ENCODE data around the gene MTOR. TPM values are rescaled to one million over a fixed set of nuclear protein-coding genes. Genes with fewer than 3 reads are reported as not detected.

The MTOR gene
- total RNA-seq, 1 experiment from 2014 or later = 48.0 TPM

DNA sequence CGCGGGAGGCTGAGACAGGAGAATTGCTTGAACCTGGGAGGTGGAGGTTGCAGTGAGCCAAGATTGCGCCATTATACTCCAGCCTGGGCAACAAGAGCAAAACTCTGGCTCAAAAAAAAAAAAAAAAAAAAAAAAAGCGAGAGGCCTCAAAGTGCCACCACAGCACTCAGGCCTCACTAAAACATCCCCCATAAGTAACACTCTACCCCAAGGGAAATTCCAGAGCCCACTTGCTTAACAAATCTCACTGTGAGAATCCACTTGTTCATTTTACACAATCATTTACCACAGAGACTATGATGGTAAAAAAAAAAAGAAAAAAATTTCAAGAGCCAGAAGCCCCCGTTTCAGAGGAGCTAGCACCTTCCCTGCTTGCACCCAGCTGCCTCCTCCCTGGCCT is 136.4 kb downstream of the MTOR start:
- ChIA-PET POLR2A (ENCODE audit: unreplicated experiment) (interaction anchor here (0.6 kb wide), 1 partner anchor 147 kb away, joined by 4 read pairs; no protein-coding TSS in a partner anchor), CTCF (interaction anchor here (0.6 kb wide), 1 partner anchor 524 kb away, joined by 3 read pairs; no protein-coding TSS in a partner anchor)
- Histone ChIP-seq H3K79me2 (ENCODE audit: low read length) (no peaks in the 10 kb centered on the region), H3K9me2 (replicated peaks; ENCODE audit: low read length) (no peaks in the 10 kb centered on the region), H3K9ac (ENCODE audit: low read length) (no peak overlapping the region), H3K4me3 (ENCODE audit: low read length) (no peak overlapping the region), H3K36me3 (ENCODE audit: low read depth, low read length) (peaks cover 50% of the 10 kb centered on the region), H3K27me3 (ENCODE audit: low read length) (no peaks in the 10 kb centered on the region), H4K20me1 (ENCODE audit: low read length) (no peaks in the 10 kb centered on the region), H2AFZ (ENCODE audit: low read length) (no peak overlapping the region), H3F3A (ENCODE audit: low read length, unreplicated experiment) (no peaks in the 10 kb centered on the region), H3K27ac (ENCODE audit: low read length) (no peak overlapping the region), H3K9me3 (ENCODE audit: low read length) (no peaks in the 10 kb centered on the region), H3K4me2 (ENCODE audit: low read length) (no peak overlapping the region), H3K4me1 (ENCODE audit: insufficient read depth, low read length) (no peaks in the 10 kb centered on the region)
- ATAC-seq (no peak), DNase-seq (no peak)
- TF ChIP-seq EZH2phosphoT487 (IDR thresholded peaks at IDR 0.05; ENCODE audit: borderline replicate concordance, low read length) (no peak), EZH2 (IDR thresholded peaks at IDR 0.05; ENCODE audit: low read length, unreplicated experiment) (no peak)
- TF ChIP-seq, protein P1, sequence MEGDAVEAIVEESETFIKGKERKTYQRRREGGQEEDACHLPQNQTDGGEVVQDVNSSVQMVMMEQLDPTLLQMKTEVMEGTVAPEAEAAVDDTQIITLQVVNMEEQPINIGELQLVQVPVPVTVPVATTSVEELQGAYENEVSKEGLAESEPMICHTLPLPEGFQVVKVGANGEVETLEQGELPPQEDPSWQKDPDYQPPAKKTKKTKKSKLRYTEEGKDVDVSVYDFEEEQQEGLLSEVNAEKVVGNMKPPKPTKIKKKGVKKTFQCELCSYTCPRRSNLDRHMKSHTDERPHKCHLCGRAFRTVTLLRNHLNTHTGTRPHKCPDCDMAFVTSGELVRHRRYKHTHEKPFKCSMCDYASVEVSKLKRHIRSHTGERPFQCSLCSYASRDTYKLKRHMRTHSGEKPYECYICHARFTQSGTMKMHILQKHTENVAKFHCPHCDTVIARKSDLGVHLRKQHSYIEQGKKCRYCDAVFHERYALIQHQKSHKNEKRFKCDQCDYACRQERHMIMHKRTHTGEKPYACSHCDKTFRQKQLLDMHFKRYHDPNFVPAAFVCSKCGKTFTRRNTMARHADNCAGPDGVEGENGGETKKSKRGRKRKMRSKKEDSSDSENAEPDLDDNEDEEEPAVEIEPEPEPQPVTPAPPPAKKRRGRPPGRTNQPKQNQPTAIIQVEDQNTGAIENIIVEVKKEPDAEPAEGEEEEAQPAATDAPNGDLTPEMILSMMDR (conservative IDR thresholded peaks at IDR 0.05; ENCODE audit: low read depth, low read length) = no peak
- no TSS peak for BruUV-seq (replicated peaks)
- intact Hi-C loops (cut with micrococcal nuclease) = no loop called here

DNA sequence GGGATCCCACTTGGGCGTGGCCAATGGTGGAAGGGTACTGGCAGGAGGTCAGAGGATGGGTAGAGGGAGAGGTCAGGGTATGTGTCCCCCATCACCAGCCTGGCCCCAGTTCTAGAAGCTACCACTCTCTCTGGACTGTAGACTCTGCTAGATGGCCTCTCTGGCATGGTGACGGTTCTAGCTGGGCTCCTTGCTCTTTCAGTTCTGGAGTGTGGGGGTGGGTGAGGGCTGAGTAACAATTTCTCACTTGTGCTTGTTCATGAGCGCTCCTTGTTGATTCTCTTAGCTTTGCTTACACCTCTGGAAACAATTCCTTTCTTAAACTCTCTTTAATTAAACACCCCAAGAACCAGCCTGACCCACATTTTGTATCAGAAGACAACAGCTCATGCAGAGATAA is 137.4 kb downstream of the MTOR start:
- ChIA-PET POLR2A (ENCODE audit: unreplicated experiment) (no interaction called here), CTCF (no interaction called here)
- BruUV-seq (replicated peaks) = no TSS peak
- no peak overlapping the region for H3K27ac ChIP-seq (ENCODE audit: low read length)
- peaks cover 40% of the 10 kb centered on the region for H3K36me3 ChIP-seq (ENCODE audit: low read depth, low read length)
- no peaks in the 10 kb centered on the region for H4K20me1 ChIP-seq (ENCODE audit: low read length)
- intact Hi-C loops (cut with micrococcal nuclease) = no loop called here
- TF ChIP-seq EZH2phosphoT487 (IDR thresholded peaks at IDR 0.05; ENCODE audit: borderline replicate concordance, low read length) (no peak), EZH2 (IDR thresholded peaks at IDR 0.05; ENCODE audit: low read length, unreplicated experiment) (no peak)
- TF ChIP-seq, protein P1 (conservative IDR thresholded peaks at IDR 0.05; ENCODE audit: low read depth, low read length) = no peak
- H3K9me3 ChIP-seq (ENCODE audit: low read length) = no peaks in the 10 kb centered on the region
- no peaks in the 10 kb centered on the region for H3K27me3 ChIP-seq (ENCODE audit: low read length)
- H3K9me2 ChIP-seq (replicated peaks; ENCODE audit: low read length) = no peaks in the 10 kb centered on the region
- no peaks in the 10 kb centered on the region for H3K4me1 ChIP-seq (ENCODE audit: insufficient read depth, low read length)
- H3K4me2 ChIP-seq (ENCODE audit: low read length) = no peak overlapping the region
- no peaks in the 10 kb centered on the region for H3K79me2 ChIP-seq (ENCODE audit: low read length)
- H3F3A ChIP-seq (ENCODE audit: low read length, unreplicated experiment) = no peaks in the 10 kb centered on the region
- ATAC-seq (no peak), DNase-seq (no peak)
- no peak overlapping the region for H3K4me3 ChIP-seq (ENCODE audit: low read length)
- no peak overlapping the region for H3K9ac ChIP-seq (ENCODE audit: low read length)
- H2AFZ ChIP-seq (ENCODE audit: low read length) = no peak overlapping the region

DNA sequence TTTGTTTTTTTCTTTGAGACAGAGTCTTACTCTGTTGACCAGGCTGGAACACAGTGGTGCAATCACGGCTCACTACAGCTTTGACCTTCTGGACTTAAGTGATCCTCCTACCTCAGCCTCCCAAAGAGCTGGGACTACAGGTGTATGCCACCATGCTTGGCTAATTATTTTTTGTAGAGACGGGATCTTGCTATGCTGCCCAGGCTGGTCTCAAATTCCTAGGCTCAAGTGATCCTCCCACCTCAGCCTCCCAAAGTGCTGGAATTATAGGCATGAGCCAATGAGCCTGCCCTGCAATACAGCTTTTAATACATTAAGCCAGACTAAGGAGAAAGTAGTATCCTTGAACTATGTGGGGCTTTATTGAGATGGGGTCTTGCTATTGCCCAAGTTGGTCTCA is 146.0 kb downstream of the MTOR start:
- H2AFZ ChIP-seq (ENCODE audit: low read length) = no peak overlapping the region
- no peaks in the 10 kb centered on the region for H3K9me3 ChIP-seq (ENCODE audit: low read length)
- H3K4me2 ChIP-seq (ENCODE audit: low read length) = no peak overlapping the region
- no peak overlapping the region for H3K4me3 ChIP-seq (ENCODE audit: low read length)
- BruUV-seq (replicated peaks) = no TSS peak
- ChIA-PET CTCF (no interaction called here), POLR2A (ENCODE audit: unreplicated experiment) (no interaction called here)
- H3K27me3 ChIP-seq (ENCODE audit: low read length) = no peaks in the 10 kb centered on the region
- no peaks in the 10 kb centered on the region for H3K9me2 ChIP-seq (replicated peaks; ENCODE audit: low read length)
- DNase-seq (no peak), ATAC-seq (no peak)
- peaks cover 26% of the 10 kb centered on the region for H3K36me3 ChIP-seq (ENCODE audit: low read depth, low read length)
- no peaks in the 10 kb centered on the region for H3K4me1 ChIP-seq (ENCODE audit: insufficient read depth, low read length)
- H4K20me1 ChIP-seq (ENCODE audit: low read length) = no peaks in the 10 kb centered on the region
- no peak overlapping the region for H3K9ac ChIP-seq (ENCODE audit: low read length)
- intact Hi-C loops (cut with micrococcal nuclease) = loop anchor here (10.0 kb wide), 1 partner anchor 78 kb away; no protein-coding TSS in a partner anchor
- no peaks in the 10 kb centered on the region for H3K79me2 ChIP-seq (ENCODE audit: low read length)
- TF ChIP-seq EZH2 (IDR thresholded peaks at IDR 0.05; ENCODE audit: low read length, unreplicated experiment) (no peak), EZH2phosphoT487 (IDR thresholded peaks at IDR 0.05; ENCODE audit: borderline replicate concordance, low read length) (no peak)
- TF ChIP-seq, protein P1 (conservative IDR thresholded peaks at IDR 0.05; ENCODE audit: low read depth, low read length) = no peak
- no peak overlapping the region for H3K27ac ChIP-seq (ENCODE audit: low read length)
- no peaks in the 10 kb centered on the region for H3F3A ChIP-seq (ENCODE audit: low read length, unreplicated experiment)
